ENCODE measurements around the gene UNCX. TPM values are rescaled to one million over a fixed set of nuclear protein-coding genes. Genes with fewer than 3 reads are reported as not detected.

UNCX gene
- total and polyA plus RNA-seq, 2 of the 8 experiments (the other 6 are each of a cell fraction or from before 2014, with no cell fraction given), result not detected

- Histone ChIP-seq H3K79me1 (ENCODE audit: low read depth, low read length) (no peaks in the 10 kb centered on the region), H2BK12ac (ENCODE audit: low read depth, low read length) (no peak overlapping the region), H2BK20ac (ENCODE audit: low read length) (no peak overlapping the region), H3K9ac (replicated peaks in 1 of 4; ENCODE audit: extremely low read depth in 1 of 4, low read depth in 3 of 4, low read length in 3 of 4) (no peak overlapping the region), H4K5ac (ENCODE audit: insufficient read length, low read depth, low read length) (no peak overlapping the region), H3K4ac (replicated peaks; ENCODE audit: insufficient read length, low read depth, low read length) (no peak overlapping the region), H4K8ac (ENCODE audit: extremely low read depth, insufficient read depth, low read length) (no peak overlapping the region), H3K14ac (ENCODE audit: insufficient read length) (no peak overlapping the region), H3K23ac (ENCODE audit: insufficient read length) (no peak overlapping the region), H3K18ac (ENCODE audit: extremely low read depth, low read length) (no peak overlapping the region), H3K9me3 (ENCODE audit: insufficient read depth in 2 of 2, low read depth in 1 of 2, low read length in 1 of 2) (no peaks in the 10 kb centered on the region), H3K36me3 (ENCODE audit: control insufficient read depth in 2 of 4, insufficient read depth in 4 of 4, low read length in 3 of 4) (no peaks in the 10 kb centered on the region), H3K4me3 (ENCODE audit: extremely low read depth in 1 of 4, insufficient read depth in 2 of 4, low read depth in 3 of 4, low read length in 4 of 4) (no peak overlapping the region), H2AFZ (ENCODE audit: low read length) (no peak overlapping the region), H2BK15ac (ENCODE audit: low read length) (no peak overlapping the region), H3K27me3 (replicated peaks in 1 of 4; ENCODE audit: control insufficient read depth in 3 of 4, extremely low read depth in 1 of 4, insufficient read depth in 3 of 4, low read length in 3 of 4) (peaks cover 0 to 2% (median 0%) of the 10 kb centered on the region in 4 experiments; a peak in 2 of 7 replicates), H3K23me2 (ENCODE audit: low read depth, low read length) (no peaks in the 10 kb centered on the region), H3K56ac (replicated peaks; ENCODE audit: insufficient read length, low read depth, low read length) (no peak overlapping the region), H2BK5ac (ENCODE audit: low read depth, low read length) (no peak overlapping the region), H3K27ac (ENCODE audit: low read depth, low read length) (no peak overlapping the region), H2AK5ac (ENCODE audit: low read depth, low read length) (no peak overlapping the region), H3K4me1 (replicated peaks in 1 of 4; ENCODE audit: control insufficient read depth in 3 of 4, insufficient read depth in 4 of 4, low read length in 3 of 4) (peaks cover 0 to 5% (median 3%) of the 10 kb centered on the region in 4 experiments; a peak in 1 of 7 replicates), H2BK120ac (replicated peaks; ENCODE audit: low read depth, low read length) (no peak overlapping the region), H4K20me1 (replicated peaks in 1 of 2; ENCODE audit: control insufficient read depth in 1 of 2, insufficient read depth in 2 of 2, low read length in 2 of 2) (no peaks in the 10 kb centered on the region), H3K4me2 (ENCODE audit: insufficient read depth in 1 of 2, low read depth in 2 of 2, low read length in 2 of 2) (no peak overlapping the region), H3K79me2 (ENCODE audit: control insufficient read depth in 1 of 2, insufficient read depth in 2 of 2, low read length in 2 of 2) (no peaks in the 10 kb centered on the region), H4K91ac (replicated peaks; ENCODE audit: insufficient read length, low read length) (no peak overlapping the region)
- 90% methylated on average over 10 of the region's 11 CpGs; no CpG with 5 or more reads in 1 of the 2 experiments for WGBS, 2 experiments (ENCODE audit: extremely low coverage in 1 of 2, insufficient coverage in 1 of 2, insufficient read length in 1 of 2, insufficient replicate concordance in 2 of 2, low coverage in 1 of 2, low lambda C conversion rate in 2 of 2, missing lambda C conversion rate in 1 of 2)
- DNase-seq (ENCODE audit: low read depth in 1 of 2, low spot score in 2 of 2) (no peak), FAIRE-seq (no peak)
- POLR2A ChIA-PET (ENCODE audit: partially characterized antibody), result interaction anchor here (1.3 kb wide), 1 partner anchor 32 kb away, joined by 3 read pairs; no protein-coding TSS in a partner anchor
- CTCF ChIA-PET (ENCODE audit: partially characterized antibody), result interaction anchor here (0.7 to 1.5 kb wide), 4 partner anchors 18 to 92 kb away, joined by 3 read pairs; no protein-coding TSS in a partner anchor
- TF ChIP-seq KDM5A (IDR thresholded peaks at IDR 0.05; ENCODE audit: low read length) (no peak), CREB1 (IDR thresholded peaks at IDR 0.05) (no peak), SUZ12 (IDR thresholded peaks at IDR 0.05; ENCODE audit: low read length) (no peak), SIX5 (IDR thresholded peaks at IDR 0.05; ENCODE audit: low read depth, low read length) (no peak), POU5F1 (IDR thresholded peaks at IDR 0.05; ENCODE audit: low read depth, low read length) (no peak), CHD1 (IDR thresholded peaks at IDR 0.05; ENCODE audit: low read depth, low read length) (no peak), E2F6 (IDR thresholded peaks at IDR 0.05) (no peak), RXRA (IDR thresholded peaks at IDR 0.05; ENCODE audit: insufficient read depth, low read depth, low read length) (no peak), SIN3A (conservative IDR thresholded peaks at IDR 0.05 in 1 of 2, IDR thresholded peaks at IDR 0.05 in 1 of 2; ENCODE audit: low read depth in 1 of 2, low read length in 2 of 2) (no peak), BACH1 (IDR thresholded peaks at IDR 0.05; ENCODE audit: low read length) (no peak), SRF (IDR thresholded peaks at IDR 0.05; ENCODE audit: low read depth, low read length) (no peak)
Measured at GRCh38 chr7:1256621-1257020, 23.9 kb downstream of the UNCX start.
